ENCODE data around the gene CRAT. TPM values are rescaled to one million over a fixed set of nuclear protein-coding genes. Genes with fewer than 3 reads are reported as not detected.
"Not testable (repeated sequence)": the region's sequence is repeated elsewhere in the genome, so short reads cannot be mapped to it uniquely, and the experiment has no call there.

CRAT gene
- total RNA-seq, 6 donors from 2014 or later, result 18.5 to 34.3 (median 26.0) TPM

- ATAC-seq (ENCODE audit: low FRiP score in 2 of 2) (no peak), DNase-seq (no peak)
- peaks cover 6 to 74% (median 33%) of the 10 kb centered on the region in 4 donors for H3K36me3 ChIP-seq
- no peaks in the 10 kb centered on the region for H3K9me3 ChIP-seq
- no peak overlapping the region for H3K4me3 ChIP-seq
- H3K4me1 ChIP-seq, result peaks cover 6 to 18% (median 11%) of the 10 kb centered on the region in 4 donors
- TF ChIP-seq POLR2AphosphoS5 (IDR thresholded peaks at IDR 0.05), result no peak
- TF ChIP-seq EP300 (IDR thresholded peaks at IDR 0.05), result no peak
- no peak for TF ChIP-seq POLR2A (IDR thresholded peaks at IDR 0.05)
- no peak for TF ChIP-seq CTCF (IDR thresholded peaks at IDR 0.05)
- WGBS, 2 donors, result 92 to 100% methylated on average over 2 to 5 of the region's 5 CpGs
- H3K27ac ChIP-seq, result no peak overlapping the region
- no peaks in the 10 kb centered on the region for H3K27me3 ChIP-seq
These were observed 18.1 kb upstream of the CRAT start for GRCh38 chr9:129128689-129129088.

- no peak for ATAC-seq (ENCODE audit: low FRiP score in 2 of 2)
- DNase-seq, result no peak
- 67 to 73% methylated on average over 10 of the region's 10 CpGs for WGBS, 2 donors
- Histone ChIP-seq H3K27me3 (no peaks in the 10 kb centered on the region), H3K4me3 (no peak overlapping the region), H3K4me1 (peaks cover 6 to 17% (median 10%) of the 10 kb centered on the region in 4 donors), H3K36me3 (peaks cover 5 to 76% (median 43%) of the 10 kb centered on the region in 4 donors), H3K9me3 (no peaks in the 10 kb centered on the region), H3K27ac (no peak overlapping the region)
- no peak for TF ChIP-seq POLR2A (IDR thresholded peaks at IDR 0.05)
- no peak for TF ChIP-seq POLR2AphosphoS5 (IDR thresholded peaks at IDR 0.05)
- no peak for TF ChIP-seq EP300 (IDR thresholded peaks at IDR 0.05)
- TF ChIP-seq CTCF (IDR thresholded peaks at IDR 0.05), result no peak
These were observed 16.4 kb upstream of the CRAT start for GRCh38 chr9:129126749-129127618.

- H3K36me3 ChIP-seq, result peaks cover 5 to 82% (median 56%) of the 10 kb centered on the region in 4 donors
- WGBS, 2 donors, result 87 to 94% methylated on average over 8 of the region's 8 CpGs
- TF ChIP-seq POLR2A (IDR thresholded peaks at IDR 0.05) (no peak), EP300 (IDR thresholded peaks at IDR 0.05) (no peak), CTCF (IDR thresholded peaks at IDR 0.05) (no peak), POLR2AphosphoS5 (IDR thresholded peaks at IDR 0.05) (no peak)
These were observed 14.9 kb upstream of the CRAT start for GRCh38 chr9:129125478-129125877.

GRCh38 chr9:129124506-129125069 lies 14.0 kb upstream of the CRAT start:
- WGBS, 2 donors, result 78 to 96% methylated on average over 3 of the region's 3 CpGs
- peaks cover 0 to 10% (median 8%) of the 10 kb centered on the region in 4 donors for H3K4me1 ChIP-seq
- DNase-seq (no peak), ATAC-seq (ENCODE audit: low FRiP score in 2 of 2) (peak in 1 of 2 donors; percentile 32)
- H3K4me3 ChIP-seq, result no peak overlapping the region
- TF ChIP-seq CTCF (IDR thresholded peaks at IDR 0.05) (no peak), EP300 (IDR thresholded peaks at IDR 0.05) (no peak), POLR2A (IDR thresholded peaks at IDR 0.05) (no peak), POLR2AphosphoS5 (IDR thresholded peaks at IDR 0.05) (no peak)
- peaks cover 0 to 74% (median 53%) of the 10 kb centered on the region in 4 donors for H3K36me3 ChIP-seq
- no peaks in the 10 kb centered on the region for H3K27me3 ChIP-seq
- no peaks in the 10 kb centered on the region for H3K9me3 ChIP-seq
- no peak overlapping the region for H3K27ac ChIP-seq

More at GRCh38 chr9:129125478-129125877, 14.9 kb upstream of the CRAT start:
- H3K27ac ChIP-seq, result no peak overlapping the region
- H3K4me3 ChIP-seq, result no peak overlapping the region
- peak in 1 of 2 donors; percentile 70 for ATAC-seq (ENCODE audit: low FRiP score in 2 of 2)
- H3K4me1 ChIP-seq, result peaks cover 0 to 10% (median 8%) of the 10 kb centered on the region in 4 donors
- no peaks in the 10 kb centered on the region for H3K27me3 ChIP-seq
- H3K9me3 ChIP-seq, result no peaks in the 10 kb centered on the region
- DNase-seq, result no peak

GRCh38 chr9:129122976-129123375 lies 12.4 kb upstream of the CRAT start:
- H3K27me3 ChIP-seq; H3K9me3 ChIP-seq; DNase-seq; H3K4me1 ChIP-seq; ATAC-seq (ENCODE audit: low FRiP score in 2 of 2); H3K27ac ChIP-seq; H3K4me3 ChIP-seq: not testable (repeated sequence)
- peaks cover 0 to 65% (median 45%) of the 10 kb centered on the region in 4 donors for H3K36me3 ChIP-seq
- WGBS, 2 donors, result 89 to 98% methylated on average over 7 to 15 of the region's 15 CpGs
